Embryonic facial prominence (tissue), 1 donor: ENCODE data around the gene PRKD2.
"Not testable (repeated sequence)": the region's sequence is repeated elsewhere in the genome, so short reads cannot be mapped to it uniquely, and the experiment has no call there.

Source experiments
- DNase-seq: peaks from one replicate; pipeline ENCODE4 v3.0.0-alpha.2; 2016; ENCODE audit errors: extremely low spot score

PRKD2 gene

DNA sequence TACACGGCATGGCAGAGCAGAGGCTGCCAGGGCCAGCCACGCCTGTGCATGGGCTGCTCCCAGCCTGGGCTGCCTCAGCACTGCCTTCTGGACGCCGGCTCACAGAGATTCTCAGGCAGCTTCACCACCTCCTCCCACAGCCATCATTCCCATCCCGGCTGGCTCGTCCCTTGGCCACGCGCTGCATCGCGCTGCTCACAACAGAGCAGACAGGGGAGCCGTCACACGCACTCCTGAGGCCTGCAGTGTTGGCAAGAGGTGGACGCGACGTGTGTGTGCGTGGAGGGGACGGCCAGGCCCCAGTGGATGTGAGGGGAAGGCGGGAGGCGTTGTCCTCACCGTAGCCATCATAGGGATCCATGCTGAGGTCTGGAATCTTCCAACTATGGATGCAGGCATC is 7.6 kb upstream of the PRKD2 start:
- no peak for DNase-seq

DNA sequence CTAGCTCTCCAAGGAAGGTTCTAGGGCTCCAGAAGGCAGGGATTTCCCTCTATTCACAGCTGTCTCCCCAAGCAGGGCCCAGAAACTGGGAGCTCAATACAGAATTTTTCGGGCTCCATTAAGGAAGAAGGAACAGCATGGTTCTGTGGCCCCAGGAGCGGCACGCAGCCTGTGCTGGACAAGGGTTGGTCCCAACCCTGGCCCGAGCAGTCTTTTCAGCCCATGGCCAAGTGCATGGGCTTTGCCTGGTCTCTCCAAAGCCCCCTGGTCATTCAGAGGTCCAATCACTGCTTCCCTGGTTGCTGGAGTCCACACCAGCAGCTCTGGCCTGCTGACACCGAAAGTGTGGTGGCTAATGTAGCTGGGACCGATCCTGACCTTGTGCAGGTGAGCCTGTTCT is 6.6 kb upstream of the PRKD2 start:
- no peak for DNase-seq

DNA sequence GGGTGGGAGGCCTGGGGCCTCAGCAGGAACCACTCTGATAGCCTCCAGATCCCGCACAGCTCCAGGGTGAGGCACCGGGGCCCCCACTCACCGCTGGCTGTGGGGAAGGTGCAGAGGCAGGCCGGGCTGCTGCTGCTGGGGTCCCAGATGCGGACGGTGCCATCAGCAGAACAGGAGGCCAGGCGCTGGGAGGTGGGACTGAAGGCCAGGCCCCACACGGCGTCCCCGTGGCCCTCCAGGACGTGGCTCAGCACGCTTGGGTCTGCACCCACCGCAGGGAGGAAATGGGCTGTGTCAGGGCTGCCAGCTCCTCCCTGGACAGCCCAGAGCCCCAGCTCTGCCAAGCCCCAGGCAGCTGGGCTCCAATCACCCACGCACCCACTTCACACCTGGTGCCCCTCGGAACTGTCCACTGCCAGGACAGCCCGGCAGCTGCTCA is 6.1 kb upstream of the PRKD2 start:
- no peak for DNase-seq

DNA sequence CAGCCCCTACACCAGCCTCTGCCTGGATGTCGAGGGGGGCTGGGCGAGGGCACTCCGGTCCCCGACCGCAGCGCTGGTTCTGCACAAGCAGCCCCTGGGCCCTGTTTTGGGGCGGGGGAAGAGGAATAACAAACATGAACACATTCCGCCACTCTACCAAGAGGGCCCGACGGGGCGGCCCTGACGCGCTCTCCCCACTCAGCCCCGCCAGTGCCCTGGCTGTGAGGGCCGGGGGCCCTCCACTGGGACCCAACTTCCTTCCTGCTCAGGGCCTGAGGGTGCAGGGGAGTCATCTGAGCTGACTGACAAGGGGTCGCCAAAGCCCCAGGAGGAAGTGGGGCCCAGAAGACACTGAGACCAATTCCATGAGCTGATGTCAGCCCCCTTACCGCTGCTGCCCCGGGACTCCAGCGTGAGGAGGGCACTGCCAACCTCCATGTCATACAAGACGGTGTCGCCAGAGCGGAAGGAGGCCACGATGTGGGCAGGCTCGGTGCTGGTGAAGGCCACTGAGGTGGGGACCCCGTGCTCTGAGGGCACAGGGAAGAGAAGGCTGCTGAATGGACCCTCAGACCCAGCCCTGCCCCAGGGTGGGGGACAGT is 5.6 kb upstream of the PRKD2 start:
- no peak for DNase-seq

DNA sequence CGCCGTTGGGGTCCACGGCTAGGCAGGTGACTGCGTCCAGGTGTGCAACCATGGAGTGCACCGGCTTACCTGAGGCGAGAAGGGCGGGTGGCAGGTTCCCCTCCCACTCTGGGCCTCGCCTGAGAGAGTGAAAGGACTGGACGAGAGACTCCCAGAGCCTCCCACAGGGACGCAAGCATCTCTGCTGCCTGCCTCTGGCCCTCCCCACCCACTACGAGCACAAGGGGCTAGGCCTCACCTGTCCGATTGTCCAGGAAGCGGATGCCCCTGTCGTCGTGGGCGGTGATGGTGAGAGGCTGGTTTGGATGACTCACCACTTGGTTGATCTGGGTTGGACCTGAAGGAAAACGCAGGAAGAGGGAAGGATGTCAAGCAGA is 5.1 kb upstream of the PRKD2 start:
- no peak for DNase-seq

DNA sequence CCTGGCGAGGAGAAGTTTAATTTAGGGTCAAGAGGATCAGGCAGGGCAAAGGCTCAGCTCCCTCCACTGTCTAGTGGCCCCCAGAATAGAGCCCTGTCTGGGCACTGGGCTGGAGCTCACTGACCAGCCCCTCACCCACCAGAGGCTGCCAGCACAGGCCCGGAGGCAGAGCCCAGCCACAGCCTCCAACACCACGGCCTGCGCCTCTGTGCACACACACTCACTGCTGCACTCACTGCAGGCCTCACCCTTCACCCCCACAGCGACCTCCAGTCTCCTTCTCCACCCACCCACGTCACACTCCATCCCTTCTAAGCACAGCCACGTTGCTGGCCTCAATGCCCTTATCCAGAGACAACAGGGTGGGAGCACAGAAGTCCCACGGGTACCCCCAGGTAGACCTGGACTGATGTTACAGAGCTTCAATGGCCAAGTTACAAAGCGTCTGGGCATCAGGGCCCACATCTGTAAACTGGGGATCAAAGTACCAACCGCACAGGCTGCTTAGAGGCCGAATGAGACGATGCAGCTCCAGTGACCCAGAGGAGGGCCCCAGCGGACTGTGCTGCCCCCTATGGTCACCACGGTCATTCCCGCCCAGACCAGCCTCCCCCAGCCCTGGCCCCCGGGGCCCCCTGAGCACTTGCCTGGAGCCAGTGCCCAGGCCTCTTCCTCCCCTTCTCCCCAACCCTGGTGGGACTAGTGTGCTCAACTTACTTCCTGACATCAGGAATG is 4.5 kb upstream of the PRKD2 start:
- DNase-seq: no peak

DNA sequence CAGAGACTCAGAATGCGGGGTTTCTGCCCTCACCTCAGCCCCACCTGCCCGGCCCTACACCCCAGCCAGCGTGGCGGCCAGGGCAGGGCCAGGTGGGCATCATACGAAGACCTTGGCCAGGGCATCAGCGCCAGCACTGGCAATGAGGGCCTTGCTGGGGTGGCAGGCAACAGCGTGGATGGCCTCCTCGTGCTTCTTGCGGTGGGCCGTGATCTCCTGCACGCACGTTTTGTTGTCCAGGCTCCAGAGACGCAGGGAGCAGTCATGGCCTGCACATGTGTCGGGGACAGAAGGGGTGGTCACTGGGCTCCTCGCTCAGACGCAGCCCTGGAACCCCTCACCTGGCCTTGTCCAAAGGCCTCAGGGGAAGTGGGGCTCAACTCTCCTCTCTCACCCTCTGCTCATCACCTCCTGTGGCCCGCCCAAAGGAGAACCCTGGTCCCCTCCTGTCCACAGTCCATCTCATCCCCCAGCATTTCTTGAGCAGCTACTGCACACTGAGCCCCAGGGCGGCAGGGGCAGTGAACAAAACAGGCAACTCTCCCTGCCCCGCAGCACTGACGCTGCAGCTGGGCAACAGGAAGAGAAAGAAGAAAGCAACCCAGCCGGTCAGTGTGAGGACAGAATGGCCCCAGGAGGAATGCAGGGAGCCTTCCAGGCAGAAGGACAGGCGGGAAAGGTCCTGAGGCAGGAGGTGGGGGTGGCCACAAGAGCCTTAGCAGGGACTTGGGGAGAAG is 3.8 kb upstream of the PRKD2 start:
- DNase-seq: no peak

DNA sequence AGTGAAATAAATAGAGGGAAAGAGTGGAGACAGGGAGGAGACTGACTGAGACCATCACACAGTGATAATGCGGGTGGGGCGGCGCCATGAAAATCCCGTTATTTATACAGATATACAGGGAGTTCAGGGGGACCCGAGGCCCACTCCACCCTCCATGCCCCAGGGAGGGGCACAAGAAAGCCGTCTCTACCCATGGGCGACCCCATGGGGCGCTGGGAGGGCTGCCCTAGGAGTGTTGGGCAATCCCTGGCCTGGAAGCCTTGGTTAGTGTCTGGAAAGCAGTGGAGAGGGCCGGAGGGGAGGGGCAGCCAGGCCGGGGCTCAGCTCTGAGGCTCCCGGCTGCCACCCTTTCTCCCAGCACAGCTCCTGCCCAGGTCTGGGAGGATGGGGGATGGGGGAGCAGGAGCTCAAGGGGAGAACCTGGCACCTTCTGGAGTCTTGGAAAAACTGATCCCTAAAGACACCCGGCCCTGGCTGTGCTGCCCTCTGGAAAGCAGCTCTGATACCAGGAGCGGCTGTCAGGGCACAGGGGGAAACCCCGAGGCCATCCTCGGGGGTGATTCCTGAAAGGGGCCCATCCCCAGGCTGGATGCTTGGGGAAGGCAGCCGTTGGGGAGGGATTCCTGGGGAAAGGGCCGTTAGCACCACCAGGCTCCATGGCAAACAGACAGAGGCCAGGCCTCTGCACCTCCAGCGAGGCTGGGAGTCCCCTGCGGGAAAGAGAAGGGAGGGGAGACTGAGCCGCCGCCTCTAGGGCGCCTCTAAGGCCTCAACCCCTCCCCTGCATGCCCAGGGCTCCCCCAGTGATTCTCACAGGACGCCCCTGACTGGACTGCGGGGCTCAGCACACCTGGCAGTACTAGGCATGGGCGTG is 3.0 kb upstream of the PRKD2 start:
- no peak for DNase-seq

DNA sequence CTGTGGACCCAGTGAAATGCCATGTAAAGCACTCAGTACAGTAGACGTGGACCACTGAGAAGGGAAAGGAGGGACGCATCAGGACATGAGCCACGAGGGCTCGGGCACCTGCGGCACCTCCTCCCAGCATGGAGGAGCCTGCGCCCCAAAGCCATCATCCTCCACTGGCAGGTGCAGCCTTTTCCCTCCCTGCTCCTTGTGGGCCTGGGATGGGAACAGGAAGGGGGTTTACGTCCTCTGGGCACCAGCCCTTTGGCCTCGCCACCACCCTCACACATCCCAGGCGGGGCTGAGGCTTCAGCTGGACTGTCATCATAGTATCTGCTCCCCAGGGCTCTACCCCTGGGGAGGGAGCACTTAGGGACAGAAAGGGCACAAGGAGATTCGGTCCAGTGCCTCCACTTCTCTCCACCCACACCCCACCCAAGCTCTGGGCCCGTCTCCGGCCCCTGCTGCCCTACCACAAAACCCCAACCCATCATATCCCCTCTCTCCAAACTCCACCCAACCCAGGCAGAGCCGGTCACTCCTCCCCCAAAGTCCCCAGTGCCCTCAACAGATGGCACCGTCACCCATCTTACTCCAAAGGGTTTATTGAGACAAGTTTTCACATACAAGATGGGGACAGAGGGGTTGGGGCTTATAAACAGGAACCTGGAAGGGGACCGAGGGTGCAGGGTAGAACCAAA is 2.2 kb upstream of the PRKD2 start:
- no peak for DNase-seq

DNA sequence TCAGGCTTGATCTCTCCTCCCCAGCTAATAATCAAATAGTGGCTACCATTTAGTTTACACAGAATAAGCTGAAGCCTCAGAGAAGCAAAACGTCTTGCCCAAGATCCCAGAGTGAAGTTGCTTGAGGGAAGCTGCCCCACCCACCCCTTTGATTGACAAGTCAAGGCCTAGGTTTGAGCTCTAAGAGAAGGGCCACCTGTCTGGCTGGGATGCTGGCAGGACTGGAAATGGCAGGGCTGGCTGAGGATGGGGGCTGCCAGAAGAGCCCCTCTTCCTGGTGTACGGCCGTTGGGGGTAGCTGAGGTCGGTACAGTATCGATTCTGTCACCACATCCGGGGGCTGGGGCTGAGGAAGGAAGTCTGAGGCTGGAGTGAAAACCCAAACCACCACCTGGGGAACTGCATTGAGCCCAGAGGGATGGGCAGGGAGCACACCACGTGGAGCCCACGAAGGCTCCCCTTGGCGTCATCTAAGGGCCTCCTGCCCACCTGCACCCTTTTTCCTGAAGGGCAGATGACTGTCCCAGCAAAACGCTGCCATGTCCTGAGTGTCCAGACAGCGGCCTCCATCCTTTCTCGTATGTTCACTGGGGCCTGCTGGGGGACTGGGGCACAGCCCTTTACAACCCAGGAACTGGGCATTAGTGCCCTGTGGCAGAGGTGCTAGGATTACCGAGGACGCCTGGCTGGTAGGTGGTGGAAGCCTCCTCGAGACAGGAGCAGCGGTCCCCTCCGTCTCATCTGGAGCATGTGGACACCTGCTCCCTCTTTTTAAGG is 1.4 kb upstream of the PRKD2 start:
- DNase-seq: no peak

DNA sequence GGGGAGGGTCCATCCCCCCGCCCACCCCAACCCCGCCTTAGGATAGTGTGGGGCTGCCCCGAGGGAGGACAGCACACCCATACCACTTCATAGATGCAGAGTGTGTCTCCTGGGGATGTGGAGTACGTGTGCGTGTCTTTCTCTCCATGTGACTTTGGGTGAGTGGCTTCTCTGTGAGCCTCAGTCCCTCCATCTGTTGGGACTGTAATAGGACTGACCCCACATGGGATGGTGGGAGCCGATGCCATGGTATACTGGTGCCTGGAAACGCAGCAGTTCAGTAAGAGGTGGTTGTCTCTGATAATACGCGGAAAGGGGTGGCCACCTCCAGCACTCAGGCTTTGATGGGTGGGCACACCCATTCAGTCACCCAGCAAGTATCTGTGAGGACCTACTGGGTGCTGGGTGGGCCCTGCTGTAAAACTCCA is 816 bp upstream of the PRKD2 start:
- DNase-seq: no peak

DNA sequence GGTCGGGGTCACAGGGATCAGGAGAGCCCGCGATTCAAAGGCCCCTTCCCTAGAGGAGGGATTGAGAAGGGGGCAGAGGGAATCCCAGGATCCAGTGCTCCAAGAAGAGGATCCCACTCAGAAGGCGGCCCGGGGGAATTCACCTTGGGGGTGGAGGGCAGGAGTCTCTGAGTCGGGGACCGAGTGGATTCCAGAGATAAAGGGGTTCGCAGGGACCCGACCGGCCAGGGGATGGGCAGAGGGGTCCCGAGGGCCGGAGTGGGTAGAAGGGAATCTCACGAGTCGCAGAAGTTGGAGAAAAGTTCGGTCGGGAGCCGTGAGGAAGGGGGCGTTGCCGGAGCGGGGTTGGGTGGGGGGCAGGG is 261 bp downstream of the PRKD2 start:
- no peak for DNase-seq

DNA sequence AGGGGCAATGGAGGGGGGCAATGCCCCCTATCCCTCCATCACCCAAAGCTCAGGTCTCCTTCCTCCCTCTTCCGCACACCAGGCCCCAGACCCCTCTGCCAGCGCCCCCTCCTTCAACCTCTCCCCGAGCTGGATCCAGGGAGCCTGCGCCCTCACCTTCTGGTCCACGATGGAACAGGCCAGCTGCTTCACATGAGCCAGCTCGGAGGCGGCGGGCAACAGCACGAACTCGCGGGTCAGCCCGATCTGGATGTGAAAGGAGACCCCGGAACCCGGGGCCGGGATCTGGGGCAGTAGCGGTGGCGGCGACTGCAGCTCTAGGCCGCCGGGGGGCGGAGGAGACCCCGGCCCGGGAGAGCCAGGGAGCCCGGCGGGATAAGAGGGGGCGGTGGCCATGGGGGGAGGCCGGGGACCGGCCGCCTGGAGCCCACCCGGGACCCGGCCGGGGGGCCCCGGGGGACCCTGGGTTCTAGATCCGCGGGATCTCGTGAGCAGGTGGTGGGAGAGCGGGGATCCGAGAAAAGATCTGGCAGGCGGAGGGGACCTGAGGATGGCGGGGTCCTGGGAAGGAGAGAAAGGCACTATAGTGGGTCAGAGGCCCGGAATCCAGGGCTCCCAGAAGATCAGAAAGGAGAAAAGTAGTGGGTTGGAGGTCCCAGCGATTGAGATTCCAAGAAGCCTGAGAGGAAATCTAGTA is 791 bp downstream of the PRKD2 start:
- DNase-seq: no peak

DNA sequence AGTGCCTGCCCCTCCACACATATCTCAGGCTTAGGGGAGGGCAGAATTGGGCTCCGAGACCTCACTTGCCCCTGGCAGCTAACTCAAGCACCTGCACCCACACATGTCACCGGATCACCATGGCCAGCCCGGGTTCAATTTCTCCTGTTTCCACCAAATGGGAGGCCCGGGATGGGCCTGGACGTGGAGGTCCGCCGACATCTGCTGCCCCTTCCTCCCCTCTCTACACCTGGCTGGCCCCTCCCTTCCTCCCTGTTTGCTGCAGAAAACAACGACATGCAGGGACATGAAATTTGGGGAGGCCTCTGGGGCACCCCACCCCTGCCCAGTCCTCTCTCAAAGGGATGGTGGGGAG is 1.3 kb downstream of the PRKD2 start:
- no peak for DNase-seq

DNA sequence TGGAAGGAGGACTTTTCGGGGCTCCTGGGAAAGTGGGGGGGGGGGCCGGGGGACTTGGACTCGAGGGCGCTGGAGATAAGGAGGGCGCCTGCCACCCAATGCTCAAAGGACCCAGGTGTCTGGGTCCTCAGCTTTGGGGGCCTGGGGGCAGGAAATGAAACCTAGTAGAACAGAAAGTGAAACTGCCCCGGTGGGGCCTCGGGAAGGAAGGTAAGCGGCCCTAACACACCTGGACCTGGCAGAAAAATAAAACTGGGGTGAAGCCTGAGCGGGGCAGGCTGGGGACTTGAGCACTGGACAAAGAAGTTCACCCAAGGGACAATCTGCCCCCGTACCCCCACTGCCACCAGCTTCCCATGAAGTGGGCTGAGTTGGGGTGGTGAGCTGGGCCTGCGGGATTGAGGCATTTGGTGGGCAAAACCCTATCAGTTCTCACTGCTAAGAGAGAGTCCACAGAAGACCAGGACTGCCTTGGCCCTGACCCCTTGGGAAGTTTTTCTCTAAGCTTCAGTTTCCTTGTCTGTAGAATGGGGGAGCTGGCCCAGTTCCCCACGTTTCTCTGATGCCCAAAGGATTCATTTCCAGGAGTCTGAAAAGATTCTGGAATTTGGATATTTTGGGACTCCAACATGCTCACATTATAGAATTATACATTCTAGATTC is 2.3 kb downstream of the PRKD2 start:
- no peak for DNase-seq

DNA sequence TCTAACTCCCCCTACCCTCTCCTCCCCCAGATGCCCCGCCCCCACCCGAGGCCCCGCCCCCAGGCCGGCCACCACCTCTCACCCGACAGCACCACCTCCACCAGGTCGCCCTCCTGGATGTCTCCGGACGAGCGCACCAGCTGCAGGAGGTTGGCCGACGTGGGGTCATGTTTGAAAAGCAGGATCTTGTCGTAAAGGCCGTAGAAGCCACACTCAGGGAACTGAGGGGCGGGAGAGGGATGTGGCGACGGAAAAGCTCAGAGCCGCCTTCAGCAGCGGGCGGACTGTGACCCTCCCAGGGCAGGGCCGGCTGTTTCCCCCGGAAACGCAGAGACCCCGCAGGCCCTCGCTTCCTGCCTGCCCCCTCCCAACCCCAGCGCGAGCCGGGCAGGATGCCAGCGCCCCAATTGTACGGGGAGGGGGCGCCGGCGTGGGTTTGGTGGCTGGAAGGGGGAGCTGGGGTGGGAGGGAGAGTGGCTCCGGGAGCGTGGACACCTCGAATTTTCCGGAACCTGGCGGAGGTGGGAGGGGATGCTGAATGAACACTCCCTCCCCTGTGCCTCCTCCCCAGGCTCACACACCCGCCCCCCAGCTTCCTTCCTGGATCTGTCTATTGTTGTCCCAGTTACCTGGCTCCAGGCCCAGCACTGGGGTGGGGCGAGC is 3.0 kb downstream of the PRKD2 start:
- DNase-seq: peak; percentile 82

DNA sequence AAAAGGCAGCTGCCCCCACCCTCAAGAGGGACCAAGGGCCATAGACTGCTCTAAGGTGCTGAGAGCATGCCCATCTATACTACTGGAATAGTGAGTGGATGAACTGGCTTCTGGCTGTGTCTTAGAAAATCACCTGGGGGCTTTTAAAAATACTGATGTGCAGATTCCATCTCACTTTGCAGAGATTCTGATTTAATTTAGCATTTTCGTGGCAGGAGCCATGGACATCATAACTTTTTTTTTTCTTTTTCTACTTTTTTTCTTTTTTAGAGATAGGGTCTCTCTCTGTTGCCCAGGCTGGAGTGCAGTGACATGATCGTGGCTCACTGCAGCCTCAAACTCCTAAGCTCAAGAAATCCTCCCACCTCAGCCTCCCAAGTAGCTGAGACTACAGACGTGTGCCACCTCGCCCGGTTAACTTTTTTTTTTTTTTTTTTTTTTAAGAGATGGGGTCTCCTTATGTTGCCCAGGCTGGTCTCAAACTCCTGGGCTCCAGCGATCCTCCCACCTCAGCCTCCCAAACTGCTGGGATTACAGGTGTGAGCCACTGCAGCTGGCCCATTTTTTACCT is 4.1 kb downstream of the PRKD2 start:
- DNase-seq: not testable (repeated sequence)

DNA sequence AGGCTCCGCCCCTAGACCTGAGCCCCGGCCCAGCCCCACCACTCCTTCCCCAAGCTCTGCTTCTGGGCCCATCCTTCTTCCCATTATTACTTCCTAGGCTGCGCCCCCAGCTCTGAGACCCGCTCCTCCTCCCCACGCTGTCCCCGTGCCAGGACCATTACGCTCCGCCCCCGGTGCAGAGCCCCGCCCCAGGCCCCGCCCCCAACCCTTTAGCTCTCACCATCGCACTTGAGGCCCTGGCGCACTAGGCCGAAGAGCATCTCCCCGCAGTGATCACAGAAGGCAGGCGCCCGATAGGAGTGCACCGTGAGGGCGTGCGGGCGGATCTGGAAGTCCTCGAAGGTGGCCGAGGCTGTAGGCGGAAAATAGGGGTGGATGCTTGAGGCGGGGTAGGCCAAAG is 6.2 kb downstream of the PRKD2 start:
- DNase-seq: no peak
